Measurements from ENCODE around the gene ZNF407. TPM values are rescaled to one million over a fixed set of nuclear protein-coding genes. Genes with fewer than 3 reads are reported as not detected.

The ZNF407 gene
- total RNA-seq, 1 donor from 2014 or later, result 9.0 TPM

GRCh38 chr18:75087119-75088020 is 489.7 kb downstream of the ZNF407 start:
- no peaks in the 10 kb centered on the region for H3K27me3 Mint-ChIP-seq (ENCODE audit: insufficient read depth, low read depth)
- no peaks in the 10 kb centered on the region for H3K36me3 Mint-ChIP-seq
- peaks cover 2% of the 10 kb centered on the region for H3K9me3 Mint-ChIP-seq
- H3K9me3 ChIP-seq (ENCODE audit: low read depth), result no peaks in the 10 kb centered on the region
- H4K20me1 ChIP-seq (ENCODE audit: low read depth), result no peaks in the 10 kb centered on the region
- no peak overlapping the region for H3K27ac ChIP-seq
- no peak overlapping the region for H3K4me3 Mint-ChIP-seq
- H3K4me2 ChIP-seq, result no peak overlapping the region
- no peaks in the 10 kb centered on the region for H3K27me3 ChIP-seq
- no peak overlapping the region for H3K4me3 ChIP-seq
- H3K4me1 Mint-ChIP-seq, result no peaks in the 10 kb centered on the region
- H3K27ac Mint-ChIP-seq, result no peak overlapping the region
- no peaks in the 10 kb centered on the region for H3K79me2 ChIP-seq (ENCODE audit: low read depth)
- peaks cover 9% of the 10 kb centered on the region for H3F3A ChIP-seq (ENCODE audit: low read depth)
- TF ChIP-seq EZH2 (IDR thresholded peaks at IDR 0.05) (no peak), CTCF (IDR thresholded peaks at IDR 0.05) (no peak), EZH2phosphoT487 (IDR thresholded peaks at IDR 0.05) (no peak)
- no peak overlapping the region for H2AFZ ChIP-seq (replicated peaks)
- DNase-seq (ENCODE audit: low spot score), result no peak
- H3K9ac ChIP-seq, result no peak overlapping the region
- H3K36me3 ChIP-seq, result no peaks in the 10 kb centered on the region
- no peaks in the 10 kb centered on the region for H3K4me1 ChIP-seq

- H2AFZ ChIP-seq (replicated peaks), result no peak overlapping the region
- no peaks in the 10 kb centered on the region for H3K27me3 ChIP-seq
- no peaks in the 10 kb centered on the region for H3K4me1 Mint-ChIP-seq
- H3K79me2 ChIP-seq (ENCODE audit: low read depth), result no peaks in the 10 kb centered on the region
- peaks cover 9% of the 10 kb centered on the region for H3F3A ChIP-seq (ENCODE audit: low read depth)
- no peak overlapping the region for H3K4me2 ChIP-seq
- no peak overlapping the region for H3K4me3 ChIP-seq
- TF ChIP-seq EZH2 (IDR thresholded peaks at IDR 0.05) (no peak), CTCF (IDR thresholded peaks at IDR 0.05) (no peak), EZH2phosphoT487 (IDR thresholded peaks at IDR 0.05) (no peak)
- H3K36me3 ChIP-seq, result no peaks in the 10 kb centered on the region
- H3K4me3 Mint-ChIP-seq, result no peak overlapping the region
- H3K27ac ChIP-seq, result no peak overlapping the region
- H4K20me1 ChIP-seq (ENCODE audit: low read depth), result no peaks in the 10 kb centered on the region
- no peaks in the 10 kb centered on the region for H3K27me3 Mint-ChIP-seq (ENCODE audit: insufficient read depth, low read depth)
- H3K9ac ChIP-seq, result no peak overlapping the region
- H3K9me3 ChIP-seq (ENCODE audit: low read depth), result no peaks in the 10 kb centered on the region
- H3K27ac Mint-ChIP-seq, result no peak overlapping the region
- peaks cover 2% of the 10 kb centered on the region for H3K9me3 Mint-ChIP-seq
- H3K4me1 ChIP-seq, result no peaks in the 10 kb centered on the region
- no peak for DNase-seq (ENCODE audit: low spot score)
- H3K36me3 Mint-ChIP-seq, result no peaks in the 10 kb centered on the region
These were observed 490.4 kb downstream of the ZNF407 start for GRCh38 chr18:75088021-75088506.

- DNase-seq (ENCODE audit: low spot score), result no peak
These were observed 491.0 kb downstream of the ZNF407 start for GRCh38 chr18:75088622-75089211.

More at GRCh38 chr18:75088622-75089211, 491.0 kb downstream of the ZNF407 start:
- peaks cover 9% of the 10 kb centered on the region for H3F3A ChIP-seq (ENCODE audit: low read depth)
- H3K4me3 ChIP-seq, result no peak overlapping the region
- TF ChIP-seq EZH2 (IDR thresholded peaks at IDR 0.05) (no peak), CTCF (IDR thresholded peaks at IDR 0.05) (no peak), EZH2phosphoT487 (IDR thresholded peaks at IDR 0.05) (no peak)
- no peaks in the 10 kb centered on the region for H3K9me3 ChIP-seq (ENCODE audit: low read depth)
- Mint-ChIP-seq H3K9me3 (peaks cover 2% of the 10 kb centered on the region), H3K36me3 (no peaks in the 10 kb centered on the region), H3K27ac (no peak overlapping the region), H3K27me3 (ENCODE audit: insufficient read depth, low read depth) (no peaks in the 10 kb centered on the region), H3K4me3 (no peak overlapping the region), H3K4me1 (peaks cover 2% of the 10 kb centered on the region)
- no peak overlapping the region for H2AFZ ChIP-seq (replicated peaks)
- no peaks in the 10 kb centered on the region for H3K79me2 ChIP-seq (ENCODE audit: low read depth)
- no peaks in the 10 kb centered on the region for H3K4me1 ChIP-seq
- H3K9ac ChIP-seq, result no peak overlapping the region
- no peak overlapping the region for H3K27ac ChIP-seq
- no peaks in the 10 kb centered on the region for H3K27me3 ChIP-seq
- H4K20me1 ChIP-seq (ENCODE audit: low read depth), result no peaks in the 10 kb centered on the region
- H3K36me3 ChIP-seq, result no peaks in the 10 kb centered on the region
- no peak overlapping the region for H3K4me2 ChIP-seq

Measured in neural progenitor cell (in vitro differentiated cells).